HEK293 (cell line): ENCODE results near the gene VWA5B1.

Source experiments
- MZF1 ChIP-seq: fragments of 450-650 bp; formaldehyde crosslinking; IDR thresholded peaks from 2 replicates; pipeline ENCODE4 v1.5.1; 2017; ENCODE audit warnings: missing biosample characterization, missing genetic modification characterization, borderline replicate concordance
- REPIN1 ChIP-seq: fragments of 450-650 bp; formaldehyde crosslinking; IDR thresholded peaks from 2 replicates; pipeline ENCODE4 v1.5.1; 2017; ENCODE audit warnings: missing biosample characterization, missing genetic modification characterization, low read depth
- ZNF76 ChIP-seq: fragments of 450-650 bp; formaldehyde crosslinking; IDR thresholded peaks from 2 replicates; pipeline ENCODE4; 2016; ENCODE audit warnings: low read depth, missing biosample characterization, missing genetic modification characterization, borderline replicate concordance
- ZSCAN30 ChIP-seq: fragments of 450-650 bp; IDR thresholded peaks from 2 replicates; pipeline ENCODE4 v1.5.1; 2018; ENCODE audit warnings: missing biosample characterization, mild to moderate bottlenecking, missing genetic modification characterization, moderate library complexity
- TF ChIP-seq, protein P1 (sequence below): fragments of 450-650 bp; formaldehyde crosslinking; IDR thresholded peaks from 2 replicates; pipeline ENCODE4 v1.5.1; 2016; ENCODE audit warnings: missing biosample characterization, missing genetic modification characterization
- TF ChIP-seq, protein P2 (sequence below): fragments of 450-650 bp; formaldehyde crosslinking; conservative IDR thresholded peaks from 2 replicates; pipeline ENCODE4 v1.5.1; 2016; ENCODE audit warnings: low read depth, missing biosample characterization, missing genetic modification characterization

DNA sequence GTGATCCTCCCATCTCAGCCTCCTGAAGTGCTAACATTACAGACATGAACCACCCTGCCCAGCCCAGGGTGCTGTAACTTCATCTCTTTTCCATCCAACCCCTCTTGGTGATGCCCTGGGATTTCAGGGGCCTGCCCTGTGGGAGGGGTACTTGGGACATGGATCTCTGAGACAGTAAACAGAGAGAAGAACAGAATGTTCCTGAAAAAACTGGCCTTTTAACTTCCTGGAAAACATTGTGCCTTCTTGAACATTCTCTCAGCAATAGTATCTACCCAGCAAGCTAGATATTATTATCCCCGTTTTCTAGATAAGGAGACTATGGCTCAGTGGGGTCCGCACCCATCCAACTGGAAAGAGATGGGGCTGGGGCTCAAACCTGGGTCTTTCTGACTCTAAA is 57.0 kb downstream of the VWA5B1 start:
- TF ChIP-seq, protein P1, sequence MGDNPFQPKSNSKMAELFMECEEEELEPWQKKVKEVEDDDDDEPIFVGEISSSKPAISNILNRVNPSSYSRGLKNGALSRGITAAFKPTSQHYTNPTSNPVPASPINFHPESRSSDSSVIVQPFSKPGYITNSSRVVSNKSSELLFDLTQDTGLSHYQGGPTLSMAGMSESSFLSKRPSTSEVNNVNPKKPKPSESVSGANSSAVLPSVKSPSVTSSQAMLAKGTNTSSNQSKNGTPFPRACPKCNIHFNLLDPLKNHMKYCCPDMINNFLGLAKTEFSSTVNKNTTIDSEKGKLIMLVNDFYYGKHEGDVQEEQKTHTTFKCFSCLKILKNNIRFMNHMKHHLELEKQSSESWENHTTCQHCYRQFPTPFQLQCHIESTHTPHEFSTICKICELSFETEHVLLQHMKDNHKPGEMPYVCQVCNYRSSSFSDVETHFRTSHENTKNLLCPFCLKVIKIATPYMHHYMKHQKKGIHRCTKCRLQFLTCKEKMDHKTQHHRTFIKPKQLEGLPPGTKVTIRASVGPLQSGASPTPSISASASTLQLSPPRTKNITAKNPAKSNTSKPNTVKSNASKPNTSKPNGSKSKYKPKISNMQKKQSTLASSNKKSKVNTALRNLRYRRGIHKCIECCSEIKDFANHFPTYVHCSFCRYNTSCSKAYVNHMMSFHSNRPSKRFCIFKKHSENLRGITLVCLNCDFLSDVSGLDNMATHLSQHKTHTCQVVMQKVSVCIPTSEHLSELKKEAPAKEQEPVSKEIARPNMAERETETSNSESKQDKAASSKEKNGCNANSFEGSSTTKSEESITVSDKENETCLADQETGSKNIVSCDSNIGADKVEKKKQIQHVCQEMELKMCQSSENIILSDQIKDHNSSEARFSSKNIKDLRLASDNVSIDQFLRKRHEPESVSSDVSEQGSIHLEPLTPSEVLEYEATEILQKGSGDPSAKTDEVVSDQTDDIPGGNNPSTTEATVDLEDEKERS (tag by site-specific recombination), result no peak
- TF ChIP-seq MZF1 (no peak), ZSCAN30 (no peak), ZNF76 (tag by site-specific recombination) (no peak), REPIN1 (no peak)
- TF ChIP-seq, protein P2, sequence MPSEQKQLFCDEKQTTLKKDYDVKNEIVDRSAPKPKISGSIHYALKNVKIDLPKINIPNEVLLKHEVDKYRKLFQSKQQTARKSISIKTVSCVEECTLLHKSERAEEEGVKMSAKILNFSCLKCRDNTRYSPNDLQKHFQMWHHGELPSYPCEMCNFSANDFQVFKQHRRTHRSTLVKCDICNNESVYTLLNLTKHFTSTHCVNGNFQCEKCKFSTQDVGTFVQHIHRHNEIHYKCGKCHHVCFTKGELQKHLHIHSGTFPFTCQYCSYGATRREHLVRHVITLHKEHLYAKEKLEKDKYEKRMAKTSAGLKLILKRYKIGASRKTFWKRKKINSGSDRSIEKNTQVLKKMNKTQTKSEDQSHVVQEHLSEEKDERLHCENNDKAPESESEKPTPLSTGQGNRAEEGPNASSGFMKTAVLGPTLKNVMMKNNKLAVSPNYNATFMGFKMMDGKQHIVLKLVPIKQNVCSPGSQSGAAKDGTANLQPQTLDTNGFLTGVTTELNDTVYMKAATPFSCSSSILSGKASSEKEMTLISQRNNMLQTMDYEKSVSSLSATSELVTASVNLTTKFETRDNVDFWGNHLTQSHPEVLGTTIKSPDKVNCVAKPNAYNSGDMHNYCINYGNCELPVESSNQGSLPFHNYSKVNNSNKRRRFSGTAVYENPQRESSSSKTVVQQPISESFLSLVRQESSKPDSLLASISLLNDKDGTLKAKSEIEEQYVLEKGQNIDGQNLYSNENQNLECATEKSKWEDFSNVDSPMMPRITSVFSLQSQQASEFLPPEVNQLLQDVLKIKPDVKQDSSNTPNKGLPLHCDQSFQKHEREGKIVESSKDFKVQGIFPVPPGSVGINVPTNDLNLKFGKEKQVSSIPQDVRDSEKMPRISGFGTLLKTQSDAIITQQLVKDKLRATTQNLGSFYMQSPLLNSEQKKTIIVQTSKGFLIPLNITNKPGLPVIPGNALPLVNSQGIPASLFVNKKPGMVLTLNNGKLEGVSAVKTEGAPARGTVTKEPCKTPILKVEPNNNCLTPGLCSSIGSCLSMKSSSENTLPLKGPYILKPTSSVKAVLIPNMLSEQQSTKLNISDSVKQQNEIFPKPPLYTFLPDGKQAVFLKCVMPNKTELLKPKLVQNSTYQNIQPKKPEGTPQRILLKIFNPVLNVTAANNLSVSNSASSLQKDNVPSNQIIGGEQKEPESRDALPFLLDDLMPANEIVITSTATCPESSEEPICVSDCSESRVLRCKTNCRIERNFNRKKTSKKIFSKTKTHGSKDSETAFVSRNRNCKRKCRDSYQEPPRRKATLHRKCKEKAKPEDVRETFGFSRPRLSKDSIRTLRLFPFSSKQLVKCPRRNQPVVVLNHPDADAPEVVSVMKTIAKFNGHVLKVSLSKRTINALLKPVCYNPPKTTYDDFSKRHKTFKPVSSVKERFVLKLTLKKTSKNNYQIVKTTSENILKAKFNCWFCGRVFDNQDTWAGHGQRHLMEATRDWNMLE (tag by site-specific recombination), result no peak
